Subcutaneous preadipocyte (primary cell): ENCODE measurements around the gene PLA2G2E. TPM values are rescaled to one million over a fixed set of nuclear protein-coding genes. Genes with fewer than 3 reads are reported as not detected.

Experiments
- total RNA-seq: library from RNA; depleted of rRNA; stranded (reverse); fragments of >200 nt; gene quantifications from 2 replicates; pipeline ENCODE4 v1.2.3, GENCODE V29; 2012

PLA2G2E gene
- total RNA-seq, result not detected in 2 replicates

GRCh38 chr1:19923137-19923952 is at the start of gene PLA2G2E:
PLA2G2E (minus strand) TSS chr1:19923617; CDS start chr1:19923559, 58 bp downstream.

GRCh38 chr1:19882111-19883071 is 41.0 kb downstream of the PLA2G2E start, which contains the start of gene OTUD3:
OTUD3 (plus strand) TSS chr1:19882395; CDS start chr1:19882514, 119 bp downstream.

Other genes with a start within 250 kb of the PLA2G2E start
- 8.1 and 8.6 TPM in 2 replicates for gene TMCO4, start 123.7 kb downstream of the PLA2G2E start, total RNA-seq
- not detected in 2 replicates for gene RNF186, start 108.3 kb downstream of the PLA2G2E start, total RNA-seq
- gene OTUD3, start 41.2 kb downstream of the PLA2G2E start, total RNA-seq, result 2.6 and 8.4 TPM in 2 replicates
- not detected in 2 replicates for gene PLA2G2A, start 56.0 kb upstream of the PLA2G2E start, total RNA-seq
- gene PLA2G5, start 146.6 kb upstream of the PLA2G2E start, total RNA-seq, result 1.8 and 4.5 TPM in 2 replicates
- gene PLA2G2D, start 195.9 kb upstream of the PLA2G2E start, total RNA-seq, result not detected in 2 replicates
- gene PLA2G2F, start 215.7 kb upstream of the PLA2G2E start, total RNA-seq, result not detected in 2 replicates